Stimulated activated CD4-positive, alpha-beta T cell treated with anti-CD3 and anti-CD28 coated beads, Interleukin-12 subunit alpha, Interleukin-12 subunit beta, amount 100 ng/mL, for 24 hours (primary cell): ENCODE measurements around the gene MAP2K6.
"Not testable (repeated sequence)": the region's sequence is repeated elsewhere in the genome, so short reads cannot be mapped to it uniquely, and the experiment has no call there.

ENCODE experiments used
- DNase-seq, 2 experiments: peaks; one replicate each; pipeline ENCODE4 v3.0.0-alpha.2; 2020; ENCODE audit warnings: low read depth in 2 of 2

MAP2K6 gene

DNA sequence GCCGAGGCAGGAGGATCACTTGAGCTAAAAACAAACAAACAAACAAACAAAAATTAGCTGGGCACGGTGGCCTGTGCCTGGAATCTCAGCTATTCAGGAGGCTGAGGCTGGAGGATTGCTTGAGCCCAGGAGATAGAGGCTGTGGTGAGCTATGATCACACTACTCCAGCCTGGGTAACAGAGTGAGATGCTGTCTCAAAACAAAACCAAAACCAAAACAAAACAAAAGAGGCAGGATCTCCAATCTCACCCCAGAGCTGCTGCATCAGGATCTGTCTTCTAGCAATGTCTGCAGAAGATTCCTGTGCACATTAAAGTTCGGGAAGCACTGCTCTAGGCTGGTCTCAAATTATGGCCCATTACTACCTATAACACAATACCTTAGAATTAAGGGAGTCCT is 43.1 kb downstream of the MAP2K6 start:
- no peak for DNase-seq

DNA sequence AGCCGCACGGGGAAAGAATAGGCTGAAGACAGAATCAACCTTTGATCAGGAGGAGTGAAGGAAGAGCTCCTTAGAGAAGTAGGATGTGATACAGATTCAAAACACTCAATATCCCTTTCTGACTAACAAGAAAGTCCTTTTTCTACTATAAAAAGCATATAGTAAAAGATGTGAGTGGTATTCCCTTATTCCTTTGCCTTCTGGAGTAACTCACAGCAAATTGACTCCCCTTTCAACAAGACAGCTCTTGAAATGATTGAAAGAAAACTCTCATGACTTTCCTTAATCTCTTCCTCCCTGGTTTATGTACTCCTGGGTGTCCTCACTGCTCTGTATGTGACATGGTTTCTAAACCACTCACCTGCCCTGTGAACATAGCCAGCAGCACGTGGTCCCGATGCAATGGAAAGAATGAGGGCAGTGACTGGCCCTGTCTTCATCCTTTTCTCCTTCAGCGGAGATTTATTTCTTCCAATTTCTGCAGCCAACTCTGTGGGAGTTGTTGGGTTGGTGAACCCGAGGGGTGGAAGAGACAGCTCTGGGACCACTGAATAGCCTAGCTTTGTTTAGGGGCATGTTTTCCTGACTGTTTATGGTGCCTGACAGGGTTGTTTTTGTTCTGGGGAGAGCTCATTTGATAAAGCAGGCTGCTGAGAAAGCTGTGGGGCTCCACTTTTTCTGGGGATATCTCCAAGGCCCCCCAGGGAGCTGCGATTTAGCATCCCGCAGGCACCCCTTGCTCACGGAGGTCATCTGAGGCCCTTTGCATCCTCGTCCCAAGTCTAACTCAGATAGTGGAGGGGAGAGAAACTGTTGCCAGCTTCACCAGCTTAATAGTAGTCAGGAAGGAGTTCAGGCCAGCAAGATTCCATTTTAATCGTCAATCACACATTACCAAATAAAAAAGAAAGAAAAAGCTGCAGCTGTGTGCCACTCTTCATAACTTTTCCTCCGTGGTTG is 46.7 kb downstream of the MAP2K6 start:
- DNase-seq = no peak

DNA sequence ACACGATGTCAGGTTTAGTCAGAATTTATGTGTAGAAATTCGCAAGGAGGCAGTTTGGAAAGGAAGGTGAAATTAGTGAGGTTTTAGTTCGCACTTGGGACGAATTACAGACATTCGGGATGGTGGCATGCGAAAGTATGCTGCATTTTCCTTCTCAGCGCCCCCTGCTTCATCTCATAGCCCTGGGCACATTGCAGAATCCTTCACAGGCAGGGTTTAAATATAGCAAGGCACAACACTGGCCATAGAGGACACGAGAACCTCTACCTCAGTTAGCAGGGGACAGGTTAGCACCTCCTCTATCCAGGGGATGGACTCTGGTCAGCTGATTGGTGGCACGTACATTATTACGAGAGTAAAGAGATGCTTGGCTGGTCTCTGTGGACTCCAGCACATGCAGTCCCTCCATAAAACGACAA is 47.5 kb downstream of the MAP2K6 start:
- no peak for DNase-seq

DNA sequence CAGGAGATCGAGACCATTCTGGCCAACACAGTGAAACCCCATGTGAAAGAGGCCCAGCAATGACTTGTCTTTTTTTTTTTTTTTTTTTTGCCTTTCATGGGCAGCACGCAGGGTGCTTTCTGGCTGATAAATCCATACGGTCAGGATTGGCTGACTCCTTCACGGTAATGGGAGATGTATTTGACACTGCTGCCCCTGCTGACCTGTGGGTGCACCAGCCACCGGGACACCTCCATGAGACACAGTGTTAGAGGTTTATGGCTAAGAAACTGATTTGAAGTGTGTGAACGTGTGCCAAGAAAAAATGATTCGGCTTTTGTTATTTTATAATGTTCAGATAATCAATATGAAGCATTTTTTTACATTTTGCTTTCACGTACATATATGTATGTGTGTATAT is 48.4 kb downstream of the MAP2K6 start:
- no peak for DNase-seq

GRCh38 chr17:69466451-69466850 is 52.0 kb downstream of the MAP2K6 start:
- DNase-seq = no peak

- DNase-seq = no peak
These were observed 52.6 kb downstream of the MAP2K6 start for GRCh38 chr17:69466905-69467667.

DNA sequence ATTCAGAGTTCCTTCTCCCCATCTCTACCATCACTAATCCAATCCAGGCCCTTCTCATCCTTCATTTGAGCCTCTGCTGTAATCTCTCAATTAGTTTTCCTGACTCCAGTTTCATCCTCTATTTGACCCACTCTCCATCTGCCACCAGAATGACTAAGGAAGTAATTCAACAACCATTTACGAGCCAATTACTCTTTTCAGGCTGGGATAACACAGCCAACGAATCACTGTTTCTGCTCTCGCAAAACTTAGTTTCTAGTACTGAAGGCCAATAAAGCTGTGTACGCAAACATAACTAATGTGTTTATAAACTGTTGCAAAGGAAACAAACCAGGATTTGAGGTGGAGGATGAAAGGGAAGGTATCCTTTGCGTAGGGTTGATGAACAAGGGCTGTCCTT is 53.7 kb downstream of the MAP2K6 start:
- no peak for DNase-seq

GRCh38 chr17:69470702-69471101 is 56.2 kb downstream of the MAP2K6 start:
- no peak for DNase-seq

GRCh38 chr17:69471406-69471805 is 56.9 kb downstream of the MAP2K6 start:
- no peak for DNase-seq

DNA sequence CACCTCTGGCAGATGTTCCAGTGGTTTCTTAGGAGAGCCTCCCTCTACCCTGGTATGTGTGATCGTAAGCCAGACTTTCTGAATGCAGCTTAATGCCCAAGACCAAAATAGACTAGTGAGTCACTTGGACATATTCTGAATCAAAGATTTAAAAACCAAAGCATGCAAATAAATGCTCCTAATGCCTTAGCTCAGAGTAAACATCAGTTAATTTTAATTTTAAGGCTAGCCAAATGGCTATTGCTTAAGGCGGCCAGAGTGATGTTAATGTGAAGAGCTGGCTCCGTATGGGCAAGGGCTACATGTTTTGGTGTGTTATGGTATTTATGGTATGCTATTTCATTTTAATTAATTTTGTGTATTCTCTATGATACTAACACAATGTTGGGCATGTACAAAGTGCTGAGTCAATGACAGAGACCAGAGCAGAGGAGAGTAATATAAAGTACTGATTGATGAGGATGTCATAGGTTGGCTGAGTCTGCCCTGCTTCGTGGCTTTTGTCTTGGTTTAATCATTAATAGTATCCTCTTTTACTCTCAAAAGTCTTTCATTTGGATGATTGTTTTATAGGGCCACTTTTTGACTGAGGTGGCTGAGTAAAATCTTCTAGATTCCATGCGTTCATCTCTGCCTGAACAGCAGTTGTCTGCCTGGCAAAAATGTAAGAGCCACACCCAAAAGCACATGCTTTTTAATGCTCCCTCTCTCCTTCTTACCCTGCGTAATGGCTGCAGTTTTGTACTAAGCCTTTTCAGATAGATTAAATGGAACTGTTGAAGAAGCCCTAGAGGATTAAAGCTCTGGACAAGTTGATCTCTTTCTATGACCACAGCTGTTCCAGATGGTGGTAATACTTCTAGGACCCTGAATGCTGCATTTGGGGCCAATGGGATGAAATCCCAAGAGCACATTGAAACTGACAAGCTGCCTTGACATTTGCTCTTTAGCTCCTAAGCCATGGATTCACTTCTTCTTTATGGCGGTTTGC is 59.6 kb downstream of the MAP2K6 start:
- no peak for DNase-seq

GRCh38 chr17:69477204-69477902 is 62.9 kb downstream of the MAP2K6 start:
- no peak for DNase-seq

GRCh38 chr17:69477903-69478266 is 63.4 kb downstream of the MAP2K6 start:
- no peak for DNase-seq

DNA sequence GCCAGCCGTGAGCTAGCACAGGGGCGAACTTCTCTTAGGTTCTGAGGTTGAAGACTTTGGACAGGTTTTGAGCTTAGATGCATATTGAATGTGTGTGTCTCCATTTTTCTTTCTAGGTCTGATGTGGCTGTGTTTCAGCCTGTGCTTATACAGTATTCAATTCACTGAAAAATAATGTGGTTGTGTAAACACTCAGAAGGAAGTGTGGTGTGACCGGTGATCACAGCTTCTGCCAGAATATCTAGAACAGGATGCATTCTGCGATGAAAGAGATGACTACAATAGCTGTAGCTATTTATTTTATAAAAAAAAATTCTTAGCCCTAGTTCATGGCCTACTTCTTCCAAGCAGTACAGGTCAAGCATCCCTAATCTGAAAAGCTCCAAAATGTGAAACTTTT is 64.4 kb downstream of the MAP2K6 start:
- DNase-seq = no peak

GRCh38 chr17:69479756-69480155 is 65.3 kb downstream of the MAP2K6 start:
- DNase-seq = not testable (repeated sequence)

DNA sequence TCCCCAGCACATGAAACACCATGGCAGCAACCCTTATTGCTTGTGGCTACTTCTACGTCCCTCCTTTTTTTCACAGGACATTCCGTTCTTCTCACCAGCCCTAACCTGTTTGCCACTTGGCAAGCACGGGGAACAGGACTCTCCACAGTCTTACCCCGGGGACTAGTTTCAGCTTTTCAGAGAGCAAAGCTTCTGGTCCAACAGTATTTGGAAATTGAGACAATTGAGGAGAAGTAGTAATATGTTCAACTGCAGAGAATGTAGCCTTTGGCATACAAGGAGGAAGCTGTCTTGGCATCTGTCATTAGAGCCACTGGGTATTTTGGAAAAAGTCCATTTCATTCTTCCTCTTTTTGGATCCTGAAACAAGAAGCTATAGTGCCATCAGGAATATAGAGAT is 65.7 kb downstream of the MAP2K6 start:
- no peak for DNase-seq

- DNase-seq = no peak
These were observed 70.8 kb downstream of the MAP2K6 start for GRCh38 chr17:69485251-69485661.

- DNase-seq = no peak
These were observed 71.6 kb downstream of the MAP2K6 start for GRCh38 chr17:69485901-69486643.

DNA sequence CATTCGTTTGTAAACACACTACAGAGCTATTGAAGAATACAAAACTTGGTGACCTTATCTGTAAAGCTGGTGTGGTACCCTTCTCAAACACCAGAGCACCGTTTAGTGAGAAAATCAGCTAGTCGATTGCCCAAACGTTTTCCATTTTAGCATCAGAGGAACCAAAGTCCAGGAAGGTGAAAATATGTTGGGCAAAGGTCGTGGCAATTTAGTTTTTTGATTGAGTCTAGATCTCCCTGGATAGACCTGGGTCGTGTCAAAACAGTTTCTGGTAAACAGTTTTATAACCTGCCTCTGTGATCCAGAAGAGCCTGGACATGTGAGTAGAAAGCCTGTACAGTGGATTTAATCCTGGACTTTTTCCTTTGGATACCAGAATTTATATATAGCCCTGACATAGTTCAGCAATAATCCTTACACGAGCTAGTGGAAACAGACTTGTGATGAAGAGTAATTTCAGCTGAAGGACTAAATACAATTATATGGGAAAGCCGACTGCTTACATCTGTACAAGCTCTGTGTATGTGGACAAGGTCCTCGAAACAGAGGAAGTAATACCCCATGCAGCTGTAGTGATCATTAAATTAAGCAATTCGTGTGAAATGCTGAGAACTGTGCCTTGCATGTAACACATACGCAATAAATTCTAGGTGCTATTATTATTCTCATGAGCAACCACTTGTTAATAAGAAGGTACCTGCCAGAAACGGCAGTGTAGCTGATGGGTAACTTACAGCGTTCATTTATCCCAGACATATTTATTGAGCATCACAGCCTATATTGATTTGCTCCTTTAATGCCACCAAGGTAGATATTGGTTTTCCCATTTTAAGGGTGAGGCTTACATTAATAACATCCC is 72.5 kb downstream of the MAP2K6 start:
- no peak for DNase-seq

- DNase-seq = no peak
These were observed 74.8 kb downstream of the MAP2K6 start for GRCh38 chr17:69489313-69489712.
